HPDE6-E6E7 (cell line): ENCODE results near the gene EAPP.
"Not testable (repeated sequence)": the region's sequence is repeated elsewhere in the genome, so short reads cannot be mapped to it uniquely, and the experiment has no call there.

Experiments used
- DNase-seq: peaks from one replicate; pipeline ENCODE4 v3.0.0; 2011; ENCODE audit warnings: missing footprints; ENCODE audit errors: extremely low spot score

The EAPP gene

GRCh38 chr14:34539407-34540180 lies at the start of gene EAPP:
Gene EAPP (minus strand): TSS chr14:34539701. CDS start chr14:34539628, 73 bp downstream.
- peak; percentile 97 for DNase-seq

GRCh38 chr14:34583525-34583924 lies 44.0 kb upstream of the EAPP start:
- DNase-seq = no peak

- no peak for DNase-seq
These were observed 42.7 kb upstream of the EAPP start for GRCh38 chr14:34582117-34582680.

- no peak for DNase-seq
These were observed 40.9 kb upstream of the EAPP start for GRCh38 chr14:34580381-34580780.

GRCh38 chr14:34571771-34572170 lies 32.3 kb upstream of the EAPP start:
- no peak for DNase-seq

GRCh38 chr14:34569750-34570149 lies 30.2 kb upstream of the EAPP start:
- no peak for DNase-seq

GRCh38 chr14:34568803-34569202 lies 29.3 kb upstream of the EAPP start:
- no peak for DNase-seq

- no peak for DNase-seq
These were observed 23.3 kb upstream of the EAPP start for GRCh38 chr14:34562776-34563150.

- DNase-seq = not testable (repeated sequence)
These were observed 22.7 kb upstream of the EAPP start for GRCh38 chr14:34562037-34562775.

- not testable (repeated sequence) for DNase-seq
These were observed 17.0 kb upstream of the EAPP start for GRCh38 chr14:34556498-34556829.

GRCh38 chr14:34555583-34556497 lies 16.3 kb upstream of the EAPP start:
- not testable (repeated sequence) for DNase-seq

GRCh38 chr14:34554540-34555250 lies 15.2 kb upstream of the EAPP start:
- DNase-seq = no peak

GRCh38 chr14:34549276-34549966 lies 9.9 kb upstream of the EAPP start:
- DNase-seq = not testable (repeated sequence)

- DNase-seq = no peak
These were observed 9.0 kb upstream of the EAPP start for GRCh38 chr14:34548472-34548981.

GRCh38 chr14:34547136-34547520 lies 7.6 kb upstream of the EAPP start:
- not testable (repeated sequence) for DNase-seq

GRCh38 chr14:34546272-34547135 lies 7.0 kb upstream of the EAPP start:
- DNase-seq = not testable (repeated sequence)

- not testable (repeated sequence) for DNase-seq
These were observed 919 bp upstream of the EAPP start for GRCh38 chr14:34540181-34541059.

- no peak for DNase-seq
These were observed 562 bp downstream of the EAPP start for GRCh38 chr14:34538871-34539406.
